Right lobe of liver (tissue), 6 donors: ENCODE measurements around the gene ANTXRL. TPM values are rescaled to one million over a fixed set of nuclear protein-coding genes. Genes with fewer than 3 reads are reported as not detected.
"Not testable (repeated sequence)": the region's sequence is repeated elsewhere in the genome, so short reads cannot be mapped to it uniquely, and the experiment has no call there.

ENCODE experiments used
- ATAC-seq, 4 donors: fragments of 200-7000 bp; cut with Tn5 transposase; one replicate each; pipeline ENCODE4 v1.9.1; 2020; ENCODE audit warnings: mild to moderate bottlenecking in 4 of 4, moderate library complexity in 4 of 4
- DNase-seq, 3 donors: peaks; one replicate each; pipeline ENCODE4 v3.0.0-alpha.2; 2020
- H3K27ac ChIP-seq, 3 donors: fragments of 200-600 bp; one replicate each; pipeline ENCODE4 v1.8.0; 2022
- H3K27me3 ChIP-seq, 2 donors: fragments of 200-600 bp; one replicate each; pipeline ENCODE4 v1.8.0; 2022
- H3K36me3 ChIP-seq, 4 donors: fragments of 200-600 bp; sonication (generic) in 1 of 4; one replicate each; pipeline versions ENCODE4 v1.5.1 to v1.8.0; 2017 to 2022; ENCODE audit warnings: control low read depth in 1 of 4
- H3K4me1 ChIP-seq, 4 donors: fragments of 200-600 bp; sonication (generic) in 1 of 4; one replicate each; pipeline versions ENCODE4 v1.5.1 to v1.8.0; 2017 to 2022; ENCODE audit warnings: control low read depth in 1 of 4
- H3K4me3 ChIP-seq, 3 donors: fragments of 200-600 bp; one replicate each; pipeline ENCODE4 v1.8.0; 2022
- H3K9me3 ChIP-seq, 4 donors: fragments of 200-600 bp; sonication (generic) in 1 of 4; one replicate each; pipeline versions ENCODE4 v1.5.1 to v1.8.0; 2017 to 2022; ENCODE audit warnings: control low read depth in 1 of 4
- POLR2A ChIP-seq: fragments of 450-650 bp; IDR thresholded peaks from one replicate; pipeline ENCODE4 v1.6.1; 2017; ENCODE audit warnings: antibody characterized with exemption, mild to moderate bottlenecking
- WGBS: methylation state at CpG from one replicate; pipeline ENCODE4 v1.1.6; 2018; ENCODE audit warnings: low coverage, low lambda C conversion rate; ENCODE audit not compliant: insufficient coverage; ENCODE audit errors: missing lambda C conversion rate; 5-methylcytosine and 5-hydroxymethylcytosine counted together
- intact Hi-C, 2 donors: fragments of 100-400 bp; cut with DNase I; formaldehyde crosslinking; loops; one replicate each; pipeline versions ENCODE4 v1.11.2 to v1.14.1; 2022
- total RNA-seq, 6 experiments: library from RNA; depleted of rRNA in 2 of 6; stranded (reverse); fragments of >200 nt in 2 of 6; fragmentation: NEBNext Ultra II Directional in 3 of 6; extraction: Animal tissue kit (Norgen Biotek cat#: 25700) in 3 of 6; gene quantifications; one replicate each; pipeline versions ENCODE4 v1.1.0 to v1.2.4, GENCODE V29; 2016 to 2023
- TF ChIP-seq, protein P1 (sequence below), 4 donors: fragments of 200-600 bp in 3 of 4; fragments of 450-650 bp in 1 of 4; IDR thresholded peaks; one replicate each; pipeline versions ENCODE4 v1.5.1 to v1.8.0; 2016 to 2022; ENCODE audit warnings: antibody characterized with exemption in 4 of 4, mild to moderate bottlenecking in 2 of 4
- donor health status: DM: no; HTN: yes; CAD: no.
- donor health status: DM: no; HTN: no; CAD: no.
- donor health status: DM: no; HTN: no; CAD: no.
- donor health status: DM: no; HTN: yes; CAD: no.
- donor health status: DM: no; HTN: yes; CAD: no.

ANTXRL gene
- total RNA-seq, 6 experiments from 2014 or later = not detected

DNA sequence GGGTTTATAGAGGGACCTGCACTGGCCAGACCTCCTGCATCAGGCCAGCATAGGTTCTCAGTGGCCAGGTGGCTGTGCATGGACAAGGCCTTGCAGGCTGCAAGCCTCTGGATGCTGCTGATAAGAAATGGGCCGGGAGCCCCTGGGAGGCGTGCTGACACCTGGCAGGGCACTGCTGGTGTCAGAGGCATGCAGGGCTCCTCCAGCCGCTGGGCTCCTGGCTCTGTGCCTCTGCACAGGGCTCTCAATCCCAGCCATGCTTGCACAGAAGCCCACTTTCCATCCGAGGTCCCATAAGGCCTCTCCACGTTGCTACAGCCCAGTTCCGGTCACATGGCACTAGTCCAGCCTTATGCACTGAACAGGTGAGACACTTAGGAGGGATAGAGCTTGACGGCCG is 27.3 kb downstream of the ANTXRL start:
- intact Hi-C loops = no loop called here
- no peaks in the 10 kb centered on the region for H3K36me3 ChIP-seq
- no peak overlapping the region for H3K27ac ChIP-seq
- no peak for TF ChIP-seq POLR2A
- TF ChIP-seq, protein P1, sequence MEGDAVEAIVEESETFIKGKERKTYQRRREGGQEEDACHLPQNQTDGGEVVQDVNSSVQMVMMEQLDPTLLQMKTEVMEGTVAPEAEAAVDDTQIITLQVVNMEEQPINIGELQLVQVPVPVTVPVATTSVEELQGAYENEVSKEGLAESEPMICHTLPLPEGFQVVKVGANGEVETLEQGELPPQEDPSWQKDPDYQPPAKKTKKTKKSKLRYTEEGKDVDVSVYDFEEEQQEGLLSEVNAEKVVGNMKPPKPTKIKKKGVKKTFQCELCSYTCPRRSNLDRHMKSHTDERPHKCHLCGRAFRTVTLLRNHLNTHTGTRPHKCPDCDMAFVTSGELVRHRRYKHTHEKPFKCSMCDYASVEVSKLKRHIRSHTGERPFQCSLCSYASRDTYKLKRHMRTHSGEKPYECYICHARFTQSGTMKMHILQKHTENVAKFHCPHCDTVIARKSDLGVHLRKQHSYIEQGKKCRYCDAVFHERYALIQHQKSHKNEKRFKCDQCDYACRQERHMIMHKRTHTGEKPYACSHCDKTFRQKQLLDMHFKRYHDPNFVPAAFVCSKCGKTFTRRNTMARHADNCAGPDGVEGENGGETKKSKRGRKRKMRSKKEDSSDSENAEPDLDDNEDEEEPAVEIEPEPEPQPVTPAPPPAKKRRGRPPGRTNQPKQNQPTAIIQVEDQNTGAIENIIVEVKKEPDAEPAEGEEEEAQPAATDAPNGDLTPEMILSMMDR (IDR thresholded peaks at IDR 0.05) = no peak
- H3K9me3 ChIP-seq = no peaks in the 10 kb centered on the region
- no peaks in the 10 kb centered on the region for H3K27me3 ChIP-seq
- WGBS = 27% methylated on average over 2 of the region's 8 CpGs
- no peak for ATAC-seq
- no peak overlapping the region for H3K4me3 ChIP-seq
- DNase-seq = no peak
- H3K4me1 ChIP-seq = no peaks in the 10 kb centered on the region

DNA sequence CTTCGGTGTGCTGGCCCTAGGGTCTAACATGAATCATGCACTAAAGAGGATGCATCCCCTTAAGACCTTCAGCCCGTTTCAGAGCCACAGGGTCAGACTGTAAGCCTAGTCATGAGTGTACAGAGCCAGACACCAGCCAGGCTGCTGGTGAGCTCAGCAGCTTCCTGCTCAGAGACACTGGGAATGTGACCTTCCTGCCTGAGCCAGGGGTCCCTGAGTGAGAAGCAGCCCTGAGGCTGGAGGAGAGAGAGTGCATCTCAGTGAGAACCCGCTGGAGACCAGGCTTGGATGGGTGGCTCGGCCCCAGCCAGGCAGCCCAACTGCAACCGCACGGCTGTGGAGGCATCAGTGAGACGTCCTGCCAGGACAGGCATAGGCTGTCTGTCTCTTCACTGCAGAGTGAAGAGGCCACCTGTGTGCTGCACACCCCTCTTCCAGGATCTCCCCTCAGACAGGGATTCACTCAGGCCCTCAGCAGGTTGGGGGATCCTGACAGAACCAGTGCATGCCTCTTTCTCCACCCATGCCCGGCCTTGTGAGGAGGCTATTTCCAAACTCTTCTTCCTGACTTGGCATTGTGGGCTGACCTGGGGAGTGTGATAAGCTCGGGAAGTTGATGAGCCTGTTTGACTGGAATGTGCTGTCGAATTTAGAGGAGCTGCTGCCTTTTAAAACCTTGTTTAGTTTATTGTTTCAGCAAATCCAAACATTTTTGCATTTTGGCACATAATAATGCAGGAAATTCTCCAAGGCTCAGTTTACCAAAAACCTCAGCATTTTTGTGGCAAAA is 28.5 kb downstream of the ANTXRL start:
- H3K27ac ChIP-seq, H3K36me3 ChIP-seq, DNase-seq, intact Hi-C loops, H3K4me3 ChIP-seq, H3K9me3 ChIP-seq, H3K4me1 ChIP-seq, H3K27me3 ChIP-seq: not testable (repeated sequence)
- WGBS = 48% methylated on average over 4 of the region's 10 CpGs
- ATAC-seq = peak; percentile 35 to 71 (median 58)

DNA sequence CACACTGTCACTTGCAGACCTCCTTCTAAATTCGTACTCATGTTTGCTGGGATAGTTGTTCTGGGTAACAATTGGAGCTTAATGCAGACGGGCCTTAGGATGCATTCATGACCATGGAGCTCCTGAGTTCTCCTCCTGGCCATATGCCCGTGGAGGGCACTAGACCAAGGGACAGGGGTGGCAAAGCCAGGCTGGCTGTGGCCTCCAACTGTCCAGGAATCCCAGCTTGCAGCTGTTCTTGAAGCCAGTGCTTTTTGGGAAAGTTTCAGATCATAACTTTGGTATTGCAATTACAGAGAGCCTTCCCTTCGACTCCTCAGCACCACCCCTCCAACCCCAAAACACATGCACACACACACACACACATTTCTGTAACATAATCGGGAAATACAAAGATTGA is 30.6 kb downstream of the ANTXRL start:
- Histone ChIP-seq H3K27ac (no peak overlapping the region), H3K36me3 (no peaks in the 10 kb centered on the region), H3K4me1 (no peaks in the 10 kb centered on the region), H3K4me3 (no peak overlapping the region), H3K27me3 (no peaks in the 10 kb centered on the region), H3K9me3 (no peaks in the 10 kb centered on the region)
- no peak for DNase-seq
- WGBS = 59% methylated on average over 3 of the region's 5 CpGs
- no peak for TF ChIP-seq POLR2A
- TF ChIP-seq, protein P1 (IDR thresholded peaks at IDR 0.05) = no peak
- intact Hi-C loops = no loop called here
- no peak for ATAC-seq

DNA sequence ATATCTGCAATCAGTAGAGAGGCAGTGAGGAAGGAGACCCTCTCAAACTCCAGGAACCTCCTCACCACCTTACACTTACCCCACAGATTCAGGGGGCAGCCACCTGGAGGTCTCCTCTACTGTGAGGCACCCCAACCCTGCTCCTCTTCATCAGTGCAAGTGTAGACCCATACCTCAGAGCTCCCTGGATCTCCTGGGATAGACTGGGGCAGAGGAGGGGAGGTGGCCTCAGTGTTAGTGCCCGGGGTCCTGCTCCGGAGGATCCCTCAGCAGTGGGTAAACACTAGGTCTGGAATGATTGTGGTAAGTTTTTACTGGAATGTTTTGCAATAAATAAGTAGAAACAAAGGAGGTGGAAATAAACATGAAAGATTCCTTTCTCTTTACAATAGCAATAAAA is 31.1 kb downstream of the ANTXRL start:
- 56% methylated on average over 2 of the region's 2 CpGs for WGBS
- no peak for DNase-seq
- no peaks in the 10 kb centered on the region for H3K9me3 ChIP-seq
- H3K4me3 ChIP-seq = no peak overlapping the region
- no peak for ATAC-seq
- intact Hi-C loops = no loop called here
- H3K4me1 ChIP-seq = no peaks in the 10 kb centered on the region
- no peaks in the 10 kb centered on the region for H3K36me3 ChIP-seq
- TF ChIP-seq, protein P1 (IDR thresholded peaks at IDR 0.05) = no peak
- no peak for TF ChIP-seq POLR2A
- H3K27ac ChIP-seq = no peak overlapping the region
- H3K27me3 ChIP-seq = no peaks in the 10 kb centered on the region

DNA sequence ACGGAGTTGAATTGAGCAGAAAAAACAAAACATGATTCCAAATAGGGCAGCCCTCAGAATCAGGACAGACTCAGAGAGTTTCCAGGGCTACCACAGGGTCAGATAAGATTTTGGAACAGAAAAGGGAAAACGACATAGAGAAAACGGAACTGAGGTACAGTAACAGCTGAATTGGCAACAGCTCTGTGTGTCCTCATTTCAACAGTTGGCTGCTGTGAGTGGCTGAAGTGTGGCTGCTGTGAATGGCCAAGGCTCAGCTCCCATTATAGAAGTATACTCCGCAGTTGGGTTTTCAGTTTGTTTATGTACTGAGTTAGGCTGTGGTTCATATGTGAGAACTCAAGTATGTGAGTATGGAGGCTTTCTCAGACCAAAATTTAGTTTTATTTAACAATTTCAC is 32.0 kb downstream of the ANTXRL start:
- peak in 1 of 4 donors; percentile 18 for ATAC-seq
- no peak overlapping the region for H3K27ac ChIP-seq
- WGBS = 47% methylated on average over 4 of the region's 4 CpGs

More for the DNA sequence above, 32.0 kb downstream of the ANTXRL start:
- H3K36me3 ChIP-seq = no peaks in the 10 kb centered on the region
- TF ChIP-seq POLR2A = no peak
- TF ChIP-seq, protein P1 (IDR thresholded peaks at IDR 0.05) = no peak
- intact Hi-C loops = no loop called here
- H3K27me3 ChIP-seq = no peaks in the 10 kb centered on the region
- DNase-seq = no peak
- no peaks in the 10 kb centered on the region for H3K9me3 ChIP-seq
- no peaks in the 10 kb centered on the region for H3K4me1 ChIP-seq
- no peak overlapping the region for H3K4me3 ChIP-seq
